NK-92 (cell line): ENCODE results near the gene PDGFD.

Experiments
- DNase-seq: peaks from one replicate; lab custom pipeline; 2025; ENCODE audit not compliant: unreplicated experiment; lab: John Stamatoyannopoulos, UW

Gene PDGFD

DNA sequence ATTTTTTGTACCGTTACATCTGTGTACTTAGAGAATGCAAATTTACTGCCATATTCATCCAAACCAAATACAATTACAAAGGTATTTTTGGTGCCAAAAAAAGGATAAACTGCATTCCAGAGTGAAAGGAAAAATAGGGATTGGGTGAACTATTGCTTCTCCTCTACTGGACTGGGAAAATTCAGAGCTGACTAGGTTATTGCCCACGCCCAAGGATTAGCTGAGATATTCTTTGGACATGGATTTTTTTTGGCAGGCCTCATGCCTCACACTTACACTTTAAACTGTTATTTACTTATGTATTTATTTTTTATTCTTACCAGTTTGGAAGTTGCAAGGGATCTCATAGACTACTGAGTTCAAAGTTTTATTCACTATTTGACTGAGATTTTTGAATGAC, 203.8 kb downstream of the PDGFD start:
- no peak for DNase-seq

DNA sequence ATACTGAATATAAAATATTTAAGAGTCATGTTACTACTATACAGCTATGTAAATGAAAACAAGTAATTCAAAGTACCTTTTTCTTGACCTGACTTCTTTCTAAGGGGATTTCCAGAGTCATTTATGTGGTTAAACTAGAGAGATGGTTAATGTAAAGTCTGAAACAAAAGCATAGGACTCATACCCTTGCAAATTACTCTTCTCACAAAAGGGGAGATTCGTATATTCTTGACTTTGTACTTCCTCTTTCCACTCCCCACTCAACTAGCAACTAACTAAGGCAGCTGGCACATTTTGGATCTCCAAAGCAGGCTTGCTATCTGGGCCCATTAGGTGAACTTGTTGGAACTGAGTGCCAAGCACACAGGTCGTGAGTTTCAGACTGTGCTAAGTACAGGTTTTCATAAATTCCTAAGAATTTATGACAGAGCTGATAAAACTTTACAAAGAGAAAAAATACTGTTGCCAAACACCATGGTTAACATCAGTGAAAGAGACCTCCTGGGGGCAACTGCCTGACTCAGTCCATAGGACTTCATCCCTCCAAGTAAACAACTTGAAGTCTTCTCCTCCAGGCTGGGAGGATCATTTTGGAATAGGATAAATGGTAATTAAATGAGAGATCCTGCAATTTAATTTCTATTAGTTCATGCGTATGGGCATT, 204.5 kb downstream of the PDGFD start:
- DNase-seq: no peak

DNA sequence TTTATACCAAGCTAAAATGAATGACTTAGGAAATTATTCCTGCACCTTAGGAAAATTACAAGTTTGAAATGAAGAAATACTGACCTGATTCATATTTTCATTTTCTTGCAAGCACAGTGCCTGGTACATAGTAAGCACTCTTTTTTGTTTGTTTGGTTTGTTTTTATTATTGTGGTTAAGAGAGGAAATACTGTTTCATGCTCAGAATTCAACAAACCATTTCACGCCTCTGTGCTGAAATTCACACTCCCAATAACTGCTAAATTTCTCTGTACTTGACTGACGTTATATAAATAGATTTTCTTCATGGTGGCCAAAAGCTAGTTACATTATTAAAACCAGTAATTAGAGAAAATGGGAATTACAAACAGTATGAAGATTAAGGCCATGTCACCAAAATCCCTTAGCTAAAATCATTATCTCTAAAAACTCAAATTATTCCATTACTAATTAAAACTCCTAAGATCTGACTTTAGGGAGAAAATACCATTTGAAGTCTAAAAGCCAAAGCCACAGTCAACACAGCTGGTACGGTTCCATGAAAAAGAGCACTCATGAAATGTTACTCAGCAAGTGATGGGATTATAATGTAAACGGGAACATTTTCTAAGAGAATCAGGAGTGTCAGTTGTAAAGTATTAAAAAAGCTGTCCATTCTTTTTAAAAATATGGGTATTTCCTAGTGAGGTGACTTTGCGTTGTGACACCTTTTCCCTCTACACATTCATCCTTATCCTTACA, 205.3 kb downstream of the PDGFD start:
- no peak for DNase-seq

DNA sequence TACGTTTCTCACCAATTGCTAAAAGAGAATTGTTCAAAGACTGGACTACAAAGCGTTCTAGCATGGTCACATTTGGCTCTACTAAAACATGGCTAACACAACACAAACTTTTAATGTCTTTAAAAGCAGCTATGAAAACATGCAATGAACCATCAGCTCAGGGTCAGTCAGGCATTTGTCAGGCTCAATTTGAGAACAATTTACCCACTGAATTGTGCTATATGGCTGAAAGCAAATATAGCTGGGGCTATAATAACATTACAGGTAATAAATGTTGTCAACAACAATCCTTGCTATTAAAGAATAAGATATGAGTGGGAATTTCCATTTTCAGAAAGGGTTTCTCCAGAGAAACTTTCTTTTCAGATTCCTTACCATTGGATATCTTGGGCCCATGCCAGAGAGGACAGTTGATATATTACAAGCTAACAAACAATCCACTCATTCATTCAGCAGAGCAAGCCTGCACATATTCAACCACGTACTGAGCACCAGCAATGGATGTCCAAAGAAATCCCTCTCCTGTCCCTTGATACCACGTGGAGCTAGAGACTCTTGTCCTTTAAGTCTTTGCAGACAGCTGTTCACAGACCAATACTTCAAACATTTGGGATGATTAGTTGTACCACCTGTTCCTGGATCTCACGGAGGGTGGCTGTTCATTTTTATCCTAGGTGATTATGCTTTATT, 210.0 kb downstream of the PDGFD start:
- DNase-seq: no peak

DNA sequence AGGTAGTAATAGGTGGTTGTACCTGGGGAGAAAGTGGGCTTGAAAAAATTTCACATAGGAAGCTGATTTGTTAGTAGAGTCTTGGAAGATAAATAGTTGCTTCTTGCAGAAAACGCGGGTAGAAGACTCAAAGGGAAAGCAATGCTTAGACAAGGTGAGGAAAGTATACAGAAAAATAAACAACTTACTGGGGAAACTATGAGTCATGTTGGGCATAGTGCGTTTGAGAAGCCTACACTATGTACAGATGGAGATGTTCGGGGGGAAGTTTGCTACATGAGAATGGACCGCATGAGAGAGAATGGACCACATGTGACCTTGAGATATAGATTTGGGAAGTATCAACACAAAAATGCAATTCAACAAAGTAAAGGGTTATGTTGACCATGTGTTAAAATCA, 214.2 kb downstream of the PDGFD start:
- DNase-seq: no peak

DNA sequence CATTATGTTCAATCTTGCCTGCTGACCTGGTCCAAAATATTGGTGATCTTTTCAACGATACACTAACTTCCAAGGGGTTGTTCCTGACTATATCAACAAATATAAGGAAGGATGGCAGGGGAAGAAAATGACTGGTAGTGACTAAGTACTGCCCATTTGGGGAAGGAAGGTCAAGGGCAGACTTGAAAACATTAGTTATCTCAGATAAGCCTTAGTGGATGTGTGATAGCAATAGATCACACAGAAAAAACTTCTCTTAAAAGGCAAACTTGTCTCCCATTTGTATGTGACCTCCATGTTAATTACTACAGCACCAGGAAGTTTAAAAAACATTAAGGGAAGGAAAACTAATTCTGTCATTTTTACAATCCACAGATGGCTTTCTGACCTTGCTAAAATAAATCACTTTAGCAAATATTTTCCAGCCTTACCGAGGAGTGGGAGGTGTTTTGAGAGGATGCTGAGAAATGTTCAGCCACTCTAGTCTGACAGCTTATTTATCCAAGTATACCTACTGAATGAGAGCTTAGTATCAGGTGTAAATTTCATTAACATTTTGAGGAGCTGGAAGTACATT, 215.7 kb downstream of the PDGFD start:
- DNase-seq: no peak

DNA sequence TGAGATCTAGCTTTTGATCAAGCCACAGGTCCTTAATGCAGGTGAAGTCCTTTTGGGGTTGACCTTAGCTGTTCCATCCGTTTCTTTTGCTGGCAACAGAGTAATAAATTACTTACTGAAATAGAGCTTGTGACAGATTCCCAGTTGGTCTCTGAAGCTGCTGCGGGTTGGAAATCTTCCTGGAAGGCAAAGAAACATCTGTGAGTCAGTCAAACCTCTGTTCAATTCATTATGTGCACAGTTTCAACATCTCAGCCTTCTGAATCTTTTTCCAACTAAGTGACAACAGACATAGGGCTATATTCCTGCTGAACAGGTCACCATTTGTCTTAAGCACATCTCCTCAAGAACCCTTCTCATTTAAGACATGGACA, 216.4 kb downstream of the PDGFD start:
- no peak for DNase-seq

DNA sequence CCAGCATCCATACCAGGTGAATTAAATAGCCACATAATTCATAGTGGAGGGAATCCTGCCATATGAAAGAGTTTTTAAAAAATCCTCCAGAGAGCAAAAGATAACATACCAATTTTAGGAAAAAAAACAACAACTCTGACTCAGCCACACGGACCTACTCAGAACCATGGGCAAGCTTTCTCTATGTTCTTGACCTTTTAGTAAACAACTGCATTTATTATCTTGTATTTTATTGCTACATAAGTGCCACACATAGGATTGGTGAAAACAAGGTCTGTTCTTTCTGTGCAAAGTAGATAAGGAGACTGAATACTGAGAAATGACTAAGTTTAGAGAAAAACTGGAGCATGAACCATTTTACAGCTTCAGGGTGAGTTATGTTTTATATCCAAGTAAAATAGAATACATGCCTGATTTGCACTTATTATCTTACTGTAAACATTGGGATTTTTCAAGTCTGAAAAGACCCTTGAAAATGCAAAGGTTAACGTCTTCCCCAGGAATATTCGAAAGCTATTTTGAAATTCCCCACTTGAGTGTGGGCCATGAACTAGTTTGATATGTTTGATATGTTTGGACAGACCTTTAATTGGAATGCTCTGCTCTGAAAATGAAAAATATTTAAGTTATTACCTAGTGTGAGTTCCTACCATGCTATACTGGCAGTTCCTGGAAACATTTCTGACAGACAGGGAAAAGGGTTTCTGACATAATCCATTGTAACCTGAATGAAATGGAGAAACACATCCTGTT, 217.0 kb downstream of the PDGFD start:
- no peak for DNase-seq

DNA sequence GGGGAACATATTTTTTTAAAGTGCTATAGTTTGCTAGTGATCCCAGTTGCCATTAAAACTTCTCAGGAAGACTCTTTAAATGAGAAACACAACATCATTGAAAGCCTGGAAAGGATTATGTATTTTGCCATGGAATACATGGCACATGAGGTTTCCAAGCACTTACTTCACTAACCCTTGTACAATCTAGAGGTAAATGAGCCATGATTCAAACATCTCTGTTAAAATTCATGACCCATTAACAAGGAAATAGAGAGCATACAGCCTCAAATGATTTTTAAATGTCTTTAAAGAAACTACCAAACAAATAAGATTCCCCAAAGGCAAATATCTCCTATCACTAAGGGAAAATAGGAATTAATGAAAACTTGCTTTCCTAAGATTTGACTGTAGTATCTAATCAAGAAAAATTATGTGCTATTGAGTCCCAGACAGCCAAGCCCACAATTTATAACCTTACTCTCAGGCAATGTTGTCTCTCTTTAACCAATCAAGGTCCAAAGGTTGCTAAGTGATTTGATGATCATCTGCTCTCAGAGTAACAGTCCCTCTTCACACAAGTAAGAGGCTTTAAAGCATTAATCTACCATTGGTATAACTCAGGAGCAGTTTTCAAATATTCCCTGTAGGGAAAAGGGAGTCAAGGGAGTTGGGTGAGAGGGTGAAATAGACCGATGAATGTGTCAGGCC, 219.6 kb downstream of the PDGFD start:
- no peak for DNase-seq

DNA sequence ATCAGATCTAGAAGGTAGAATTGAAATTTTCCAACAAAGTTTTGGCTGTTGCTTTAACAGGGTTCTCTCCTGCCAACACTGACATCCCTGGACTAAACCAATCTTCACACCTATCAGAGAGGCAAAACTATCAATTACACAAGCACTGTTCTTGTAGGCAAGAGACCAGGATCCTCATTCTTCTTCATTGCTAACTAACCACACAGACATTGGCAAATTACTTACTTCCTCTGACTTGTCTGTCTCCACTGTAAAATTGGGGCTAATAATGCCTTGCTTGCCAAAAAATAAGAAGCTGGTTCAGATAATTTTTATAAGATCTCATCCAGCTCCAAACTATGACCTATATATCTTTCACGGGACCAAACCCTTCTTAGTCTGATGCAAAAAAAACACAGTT, 221.3 kb downstream of the PDGFD start:
- no peak for DNase-seq

DNA sequence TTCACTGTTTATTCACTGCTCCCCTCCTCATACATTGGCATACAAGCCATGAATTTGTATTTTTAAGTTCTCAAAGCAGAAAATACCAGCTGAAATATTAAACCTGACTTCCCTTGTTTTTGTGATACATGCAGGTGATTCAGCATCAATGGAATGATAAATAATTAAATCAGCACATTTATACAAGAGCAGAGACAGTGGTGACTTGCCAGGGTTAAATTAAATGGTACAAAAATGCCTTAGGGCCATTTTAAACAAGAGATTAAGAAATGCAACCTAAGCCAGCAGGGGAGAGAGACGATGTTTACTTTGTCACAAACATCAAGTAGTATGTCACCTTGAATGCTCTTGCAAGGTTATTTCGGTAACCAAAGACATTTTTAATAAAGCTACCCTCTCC, 223.4 kb downstream of the PDGFD start:
- no peak for DNase-seq

DNA sequence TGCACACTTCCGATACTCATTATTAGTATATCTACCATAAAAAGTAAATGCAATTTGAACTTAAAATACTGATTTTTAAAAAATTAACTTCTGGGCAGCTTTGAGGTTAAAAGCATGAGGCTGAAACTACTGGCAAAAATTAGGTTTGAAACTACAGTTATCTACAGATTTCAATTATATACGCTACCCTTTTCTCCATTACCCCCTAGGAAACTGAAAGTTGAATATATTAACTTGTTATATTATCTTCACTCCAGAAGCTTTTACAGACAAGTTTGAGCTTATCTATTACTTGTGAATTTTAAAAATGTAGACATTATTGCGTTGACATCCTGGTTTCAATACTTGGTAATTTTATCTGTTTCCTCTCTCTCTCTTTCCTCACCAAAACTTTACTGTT, 224.3 kb downstream of the PDGFD start:
- DNase-seq: no peak

DNA sequence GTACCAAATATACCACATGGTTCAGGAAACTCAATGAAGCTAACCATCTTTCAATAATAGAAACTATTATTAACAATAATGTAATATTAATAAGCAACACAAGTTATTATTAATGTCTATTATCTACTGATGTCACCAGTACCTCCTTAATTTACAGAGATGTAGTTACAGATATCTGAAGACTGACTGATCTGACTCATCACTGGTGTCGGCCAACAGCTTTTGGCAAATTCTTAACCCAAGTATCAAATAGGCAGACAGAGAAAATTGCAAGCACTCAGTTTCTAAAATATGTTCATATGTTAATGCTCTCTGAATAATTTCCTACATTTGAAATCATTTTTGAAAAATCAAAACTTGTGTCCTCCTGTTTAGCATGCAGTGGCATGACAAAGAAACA, 227.9 kb downstream of the PDGFD start:
- no peak for DNase-seq

DNA sequence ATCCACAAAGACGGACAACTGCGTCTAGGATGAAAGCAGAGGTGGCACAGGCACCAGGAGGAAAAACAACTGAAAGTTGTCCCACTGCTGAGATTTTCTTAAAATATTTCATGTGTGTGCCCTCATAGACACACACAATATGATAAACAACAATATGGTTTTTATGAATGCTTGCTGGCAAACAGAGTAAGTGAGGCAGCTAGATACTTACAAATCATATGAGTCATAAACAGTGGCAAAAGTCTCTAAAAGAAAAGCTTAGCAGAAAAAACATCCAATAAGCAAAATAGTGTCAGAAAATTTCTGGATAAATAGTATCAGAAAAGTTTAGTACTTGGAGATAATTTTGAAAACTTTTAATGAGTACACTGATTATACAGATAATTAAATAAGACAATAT, 228.7 kb downstream of the PDGFD start:
- no peak for DNase-seq

DNA sequence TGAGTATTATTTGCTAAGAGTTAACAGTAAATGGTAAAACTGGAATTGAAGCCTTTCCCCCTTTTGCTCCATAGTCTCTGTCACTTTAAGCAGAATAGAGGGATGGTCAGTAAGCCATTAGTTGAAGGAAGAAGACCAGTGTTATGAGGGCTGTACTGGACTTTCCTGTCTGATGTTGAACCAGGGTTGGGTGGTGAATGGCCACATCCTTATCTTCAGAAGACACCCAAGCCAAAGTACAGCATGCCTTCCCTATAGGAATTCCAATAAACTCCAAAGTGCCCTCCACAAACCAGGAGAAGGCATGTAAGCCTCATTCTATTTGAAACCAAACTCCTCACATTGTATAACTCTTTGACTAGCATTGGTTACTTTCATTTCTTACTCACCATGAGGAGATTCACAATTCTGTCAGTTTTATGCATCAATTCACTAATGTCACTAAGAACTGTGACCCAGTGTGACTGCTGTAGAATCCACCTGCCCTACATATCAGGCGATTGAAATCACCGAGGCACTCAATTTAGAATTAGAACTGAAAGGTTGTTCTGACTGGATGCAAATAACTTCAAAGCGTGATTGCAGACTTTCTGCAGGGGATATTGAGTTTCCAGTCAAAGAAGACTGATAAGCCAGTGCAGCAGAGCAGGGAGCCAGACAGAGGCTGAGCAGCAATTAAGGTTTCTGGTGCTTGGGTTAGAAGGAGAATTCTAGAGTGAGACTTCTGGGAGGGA, 234.6 kb downstream of the PDGFD start:
- DNase-seq: no peak

DNA sequence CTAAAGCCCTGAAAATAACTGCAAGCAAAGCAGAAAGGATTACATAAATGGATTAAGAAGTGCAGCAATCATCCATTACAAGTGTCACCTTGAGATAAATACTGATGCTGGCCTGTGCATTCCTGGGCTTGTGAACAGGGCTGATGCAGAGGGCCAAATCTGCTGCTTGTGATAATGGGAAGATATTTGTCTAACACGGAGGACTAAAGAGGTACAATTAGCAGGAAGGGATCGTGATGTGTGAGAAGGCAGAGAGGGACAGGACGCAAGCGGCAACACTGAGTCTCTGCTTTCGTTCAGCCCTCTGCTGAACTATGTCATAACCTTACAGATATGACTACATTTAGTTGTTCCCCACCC, 235.2 kb downstream of the PDGFD start:
- DNase-seq: no peak

DNA sequence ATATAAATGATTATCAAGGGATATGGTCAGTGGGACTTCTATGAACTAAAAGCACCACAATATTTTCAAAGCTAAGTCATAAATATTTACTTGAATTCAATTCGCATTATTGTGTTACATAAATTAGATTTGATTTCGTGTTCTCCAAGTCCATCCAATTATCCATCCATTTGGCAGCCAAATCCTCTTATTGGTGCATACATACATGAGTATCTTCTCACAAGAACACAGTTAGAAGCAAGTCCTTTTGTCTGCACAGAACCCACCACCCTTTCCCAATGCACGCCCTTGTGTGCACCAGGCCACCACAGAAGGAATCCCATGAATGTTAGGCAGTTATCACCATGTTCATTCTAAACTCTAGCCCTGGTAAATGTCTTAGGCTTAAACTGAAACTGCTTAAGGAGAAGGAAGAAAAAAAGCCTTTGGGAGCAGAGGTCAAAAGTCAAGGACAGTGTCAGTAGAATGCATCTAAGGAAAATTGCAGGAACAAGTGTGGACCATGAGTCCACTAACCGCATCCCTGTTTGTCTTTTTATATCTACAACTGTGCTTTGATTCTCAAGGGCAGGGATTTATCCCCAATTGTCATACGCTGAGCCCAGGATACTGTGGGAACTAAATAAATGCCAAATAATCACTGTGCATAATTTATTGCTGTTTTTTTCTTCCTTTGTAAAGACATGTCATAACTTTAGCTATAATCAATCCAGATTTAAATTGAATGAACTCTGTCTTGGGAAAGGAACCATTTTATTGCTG, 235.7 kb downstream of the PDGFD start:
- no peak for DNase-seq

DNA sequence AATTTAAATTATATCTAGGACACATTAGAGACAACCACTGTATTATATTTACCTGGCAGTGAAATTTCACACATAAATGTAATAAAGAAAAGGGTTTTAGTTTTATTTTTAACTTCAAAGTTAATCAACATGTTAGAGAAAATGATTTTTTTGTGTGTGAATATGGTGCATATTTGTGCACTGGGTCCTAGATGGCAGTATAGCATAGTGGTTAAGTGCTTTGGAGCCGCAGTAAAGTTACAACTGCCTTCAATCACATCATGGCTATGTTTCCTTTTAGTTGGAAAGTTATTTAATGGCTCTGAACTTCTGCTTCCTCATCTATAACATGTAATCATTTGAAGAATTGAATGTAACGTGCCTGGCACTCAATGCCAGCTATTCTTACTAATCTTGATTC, 236.4 kb downstream of the PDGFD start:
- no peak for DNase-seq

DNA sequence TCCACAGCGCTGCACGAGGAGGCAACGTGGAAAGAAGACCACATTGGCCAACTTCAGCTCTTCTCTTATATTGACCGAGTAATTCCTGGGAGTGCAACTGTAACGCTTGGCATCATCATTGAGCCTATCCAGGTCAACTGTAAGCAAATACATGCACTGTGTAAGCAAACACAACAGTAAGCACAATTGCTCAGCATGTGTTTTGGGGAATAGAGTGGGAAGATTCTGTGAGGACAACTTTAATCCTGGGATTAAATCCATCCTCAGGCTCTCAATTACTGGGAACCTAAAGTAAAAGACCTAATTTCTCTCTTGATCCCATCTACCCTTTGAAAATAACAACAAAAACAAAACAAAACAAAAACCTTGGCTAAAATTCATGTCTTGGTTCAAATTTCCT, 237.0 kb downstream of the PDGFD start:
- no peak for DNase-seq
